GM12878 (cell line): Measurements from ENCODE around the gene ACVR1B. TPM values are rescaled to one million over a fixed set of nuclear protein-coding genes. Genes with fewer than 3 reads are reported as not detected.

Experiments used
- ATAC-seq: fragments of 200-7000 bp; cut with Tn5 transposase; 3 replicates; pipeline ENCODE4 v1.9.1; 2020; ENCODE audit warnings: mild to moderate bottlenecking, moderate library complexity
- BruUV-seq: library from RNA; stranded (reverse); fragments of 400-500 nt; replicated peaks from 2 replicates; lab custom pipeline; 2021; lab: Mats Ljungman, UMichigan
- CTCF ChIA-PET: fragments of 300-600 bp; sonication (Branson Sonifier 250); formaldehyde crosslinking; extraction: SDS; loops from one replicate; lab custom pipeline; 2021; ENCODE audit warnings: inconsistent platforms; lab: Yijun Ruan, JAX
- POLR2A ChIA-PET: fragments of 350-600 bp; formaldehyde crosslinking; extraction: SDS; loops from one replicate; lab custom pipeline; 2021; ENCODE audit warnings: inconsistent platforms; lab: Charles Lee
- RAD21 ChIA-PET: fragments of 300-600 bp; sonication (Branson Sonifier 250); formaldehyde crosslinking; loops from one replicate; lab custom pipeline; 2023; ENCODE audit warnings: antibody characterized with exemption; ENCODE audit not compliant: unreplicated experiment; lab: Charles Lee
- SMC1A ChIA-PET: fragments of 300-600 bp; sonication (Branson Sonifier 250); formaldehyde crosslinking; loops from one replicate; lab custom pipeline; 2023; ENCODE audit not compliant: unreplicated experiment, uncharacterized antibody; lab: Charles Lee
- DNase-seq: peaks from one replicate; pipeline ENCODE4 v3.0.0-alpha.2; 2011; ENCODE audit warnings: low read depth, low spot score
- FAIRE-seq: peaks from 3 replicates; lab custom pipeline; 2011; peaks lifted over from hg19 to GRCh38; lab: Jason Lieb, UNC
- H2AFZ ChIP-seq: 2 replicates; pipeline ENCODE4 v1.6.0; 2011; ENCODE audit warnings: low read depth, low read length, control low read depth; ENCODE audit not compliant: control insufficient read depth
- H3K27ac ChIP-seq: 2 replicates; pipeline ENCODE4 v1.5.1; 2011; ENCODE audit warnings: control low read depth; ENCODE audit not compliant: control insufficient read depth, insufficient read depth
- H3K27me3 ChIP-seq, 2 experiments: replicated peaks in 1 of 2; 2 replicates each; pipeline versions ENCODE4 v1.6.0 to v1.6.1; 2011; ENCODE audit warnings: low read length in 1 of 2; ENCODE audit not compliant: control insufficient read depth in 2 of 2, insufficient read depth in 2 of 2
- H3K36me3 ChIP-seq, 2 experiments: 2 replicates each; pipeline ENCODE4 v1.5.1; 2011; ENCODE audit warnings: low read length in 1 of 2; ENCODE audit not compliant: control insufficient read depth in 2 of 2, insufficient read depth in 2 of 2
- H3K4me1 ChIP-seq: 2 replicates; pipeline ENCODE4 v1.6.1; 2011; ENCODE audit warnings: mild to moderate bottlenecking, low read length, moderate library complexity, mixed read lengths; ENCODE audit not compliant: control insufficient read depth, insufficient read depth
- H3K4me2 ChIP-seq: 2 replicates; pipeline ENCODE4 v1.6.0; 2011; ENCODE audit warnings: control low read depth; ENCODE audit not compliant: control insufficient read depth, insufficient read depth
- H3K4me3 ChIP-seq: fragments of 200-600 bp; sonication (generic); 2 replicates; pipeline ENCODE4 v1.5.1; 2016
- H3K79me2 ChIP-seq: 2 replicates; pipeline ENCODE4 v1.6.0; 2011; ENCODE audit warnings: low read length; ENCODE audit not compliant: control insufficient read depth, insufficient read depth
- H3K9ac ChIP-seq: 2 replicates; pipeline ENCODE4 v1.8.0; 2011; ENCODE audit warnings: low read length, control low read depth, mixed read lengths; ENCODE audit not compliant: control insufficient read depth, insufficient read depth
- H3K9me3 ChIP-seq: replicated peaks from 3 replicates; pipeline ENCODE4 v1.5.1; 2011; ENCODE audit warnings: mild to moderate bottlenecking, low read length; ENCODE audit not compliant: control insufficient read depth, insufficient read depth
- H4K20me1 ChIP-seq: 2 replicates; pipeline ENCODE4 v1.6.0; 2011; ENCODE audit not compliant: control insufficient read depth, insufficient read depth
- DPF2 ChIP-seq: fragments of 450-650 bp; IDR thresholded peaks from 2 replicates; pipeline ENCODE4 v1.6.1; 2017; ENCODE audit warnings: mild to moderate bottlenecking
- EP300 ChIP-seq, 2 experiments: fragments of 150-350 bp in 1 of 2; IDR thresholded peaks; 2 replicates each; pipeline ENCODE4 v1.6.1; 2011 to 2012; ENCODE audit warnings: low read depth in 2 of 2, low read length in 2 of 2, borderline replicate concordance in 1 of 2, improper control_type of control experiment in 1 of 2, inconsistent platforms in 1 of 2; ENCODE audit not compliant: control insufficient read depth in 1 of 2
- EZH2 ChIP-seq: IDR thresholded peaks from 2 replicates; pipeline ENCODE4 v1.6.1; 2012; ENCODE audit warnings: low read depth, mild to moderate bottlenecking, control low read depth, inconsistent platforms, low read length, borderline replicate concordance; ENCODE audit not compliant: control insufficient read depth
- HDGF ChIP-seq: fragments of 450-650 bp; IDR thresholded peaks from 2 replicates; pipeline ENCODE4 v1.6.1; 2016; ENCODE audit warnings: antibody characterized with exemption
- RCOR1 ChIP-seq: conservative IDR thresholded peaks from 2 replicates; pipeline ENCODE4 v1.6.1; 2012; ENCODE audit warnings: low read depth, low read length, improper control_type of control experiment
- RFX5 ChIP-seq: IDR thresholded peaks from 2 replicates; pipeline ENCODE4 v1.6.1; 2011; ENCODE audit warnings: low read depth, low read length, improper control_type of control experiment
- SIN3A ChIP-seq: IDR thresholded peaks from 2 replicates; pipeline ENCODE4 v1.6.1; 2012; ENCODE audit warnings: low read depth, low read length, improper control_type of control experiment
- SIX5 ChIP-seq: IDR thresholded peaks from 2 replicates; pipeline ENCODE4 v1.6.1; 2011; ENCODE audit warnings: mild to moderate bottlenecking, low read depth, low read length, moderate library complexity; ENCODE audit not compliant: severe bottlenecking
- TCF12 ChIP-seq: IDR thresholded peaks from 2 replicates; pipeline ENCODE4 v1.6.1; 2011; ENCODE audit warnings: low read depth, mild to moderate bottlenecking, low read length
- WRNIP1 ChIP-seq: IDR thresholded peaks from 2 replicates; pipeline ENCODE4 v1.6.1; 2011; ENCODE audit warnings: low read depth, low read length, improper control_type of control experiment, borderline replicate concordance
- ZNF384 ChIP-seq: IDR thresholded peaks from 2 replicates; pipeline ENCODE4 v1.6.1; 2012; ENCODE audit warnings: low read depth, mild to moderate bottlenecking, low read length, improper control_type of control experiment, borderline replicate concordance
- WGBS: methylation state at CpG from one replicate; pipeline ENCODE4 v1.1.6; 2016; ENCODE audit warnings: low lambda C conversion rate; ENCODE audit not compliant: insufficient replicate concordance, insufficient coverage; ENCODE audit errors: missing lambda C conversion rate; 5-methylcytosine and 5-hydroxymethylcytosine counted together
- in situ Hi-C: fragments of 300-500 bp; cut with MboI; formaldehyde crosslinking; loops from 9 replicates; pipeline ENCODE4 v1.14.3; 2018; ENCODE audit warnings: mixed read lengths
- intact Hi-C: fragments of 100-400 bp; cut with micrococcal nuclease; formaldehyde crosslinking; loops from one replicate; pipeline ENCODE4 v1.14.2; 2022; ENCODE audit not compliant: unreplicated experiment
- polyA plus RNA-seq, 11 experiments: library from polyadenylated mRNA; depleted of rRNA in 4 of 11; unstranded in 6 of 11; stranded (reverse) in 5 of 11; fragments of >200 nt; fragmentation: Nextera tagmentation in 4 of 11; fragmentation: Illumina TruSeq in 1 of 11; extraction: Ambion mirVana in 4 of 11; extraction: Trizol in 1 of 11; gene quantifications; 1 replicate in 1 of 11; 2 replicates in 10 of 11; pipeline versions ENCODE4 v1.2.1 to v1.2.3, GENCODE V29; 2011 to 2016; ENCODE audit warnings: inconsistent platforms in 2 of 11, missing spikeins in 2 of 11, low read depth in 1 of 11
- total RNA-seq, 4 experiments: library from RNA; depleted of rRNA in 3 of 4; stranded (reverse); fragments of >200 nt in 3 of 4; fragmentation: Illumina TruSeq in 1 of 4; extraction: Trizol in 1 of 4; gene quantifications; 2 replicates each; pipeline versions ENCODE4 v1.2.1 to v1.2.3, GENCODE V29; 2013 to 2021
- TF ChIP-seq, protein P1 (sequence below): IDR thresholded peaks from 2 replicates; pipeline ENCODE4 v1.6.1; 2012; ENCODE audit warnings: low read length, inconsistent platforms
- TF ChIP-seq, protein P2 (sequence below): fragments of 450-650 bp; IDR thresholded peaks from 2 replicates; pipeline ENCODE4 v1.6.1; 2017; ENCODE audit warnings: borderline replicate concordance

Gene ACVR1B
- total and polyA plus RNA-seq, 10 of the 15 experiments (the other 5 are each of a cell fraction or from before 2014, with no cell fraction given), result 0.02 to 0.69 (median 0.16) TPM; not detected in 2

DNA sequence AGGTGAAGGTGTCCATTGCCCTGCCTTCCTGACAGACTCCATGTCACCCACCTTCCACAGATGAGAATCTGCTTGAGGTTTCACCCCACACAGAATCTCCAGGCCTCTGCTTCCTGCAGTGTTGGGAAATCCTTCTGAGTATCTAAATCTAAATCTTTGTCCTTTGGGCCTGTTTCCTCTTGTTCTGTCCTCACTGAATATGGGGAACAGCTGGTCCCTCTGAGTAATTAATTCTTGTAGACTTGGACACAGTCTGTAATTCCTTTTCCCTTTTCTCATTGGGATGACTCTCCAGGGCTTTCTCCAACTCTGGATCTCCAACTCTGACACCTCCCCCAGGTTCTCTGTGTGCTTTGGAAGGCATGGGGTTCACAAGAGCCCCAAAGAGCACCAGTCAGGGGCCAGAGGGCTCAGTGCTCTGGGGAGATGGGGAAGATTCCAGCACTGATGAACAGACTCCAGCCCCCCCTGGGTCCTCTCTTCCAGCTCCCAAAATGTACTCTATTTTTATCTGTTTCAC is 46.5 kb upstream of the ACVR1B start (continued):
- no peak for TF ChIP-seq WRNIP1
- TF ChIP-seq, protein P1, sequence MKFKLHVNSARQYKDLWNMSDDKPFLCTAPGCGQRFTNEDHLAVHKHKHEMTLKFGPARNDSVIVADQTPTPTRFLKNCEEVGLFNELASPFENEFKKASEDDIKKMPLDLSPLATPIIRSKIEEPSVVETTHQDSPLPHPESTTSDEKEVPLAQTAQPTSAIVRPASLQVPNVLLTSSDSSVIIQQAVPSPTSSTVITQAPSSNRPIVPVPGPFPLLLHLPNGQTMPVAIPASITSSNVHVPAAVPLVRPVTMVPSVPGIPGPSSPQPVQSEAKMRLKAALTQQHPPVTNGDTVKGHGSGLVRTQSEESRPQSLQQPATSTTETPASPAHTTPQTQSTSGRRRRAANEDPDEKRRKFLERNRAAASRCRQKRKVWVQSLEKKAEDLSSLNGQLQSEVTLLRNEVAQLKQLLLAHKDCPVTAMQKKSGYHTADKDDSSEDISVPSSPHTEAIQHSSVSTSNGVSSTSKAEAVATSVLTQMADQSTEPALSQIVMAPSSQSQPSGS, result no peak
- TF ChIP-seq SIN3A, result no peak
- no peak for TF ChIP-seq EZH2
- no peak for TF ChIP-seq ZNF384
- no peak for TF ChIP-seq HDGF

DNA sequence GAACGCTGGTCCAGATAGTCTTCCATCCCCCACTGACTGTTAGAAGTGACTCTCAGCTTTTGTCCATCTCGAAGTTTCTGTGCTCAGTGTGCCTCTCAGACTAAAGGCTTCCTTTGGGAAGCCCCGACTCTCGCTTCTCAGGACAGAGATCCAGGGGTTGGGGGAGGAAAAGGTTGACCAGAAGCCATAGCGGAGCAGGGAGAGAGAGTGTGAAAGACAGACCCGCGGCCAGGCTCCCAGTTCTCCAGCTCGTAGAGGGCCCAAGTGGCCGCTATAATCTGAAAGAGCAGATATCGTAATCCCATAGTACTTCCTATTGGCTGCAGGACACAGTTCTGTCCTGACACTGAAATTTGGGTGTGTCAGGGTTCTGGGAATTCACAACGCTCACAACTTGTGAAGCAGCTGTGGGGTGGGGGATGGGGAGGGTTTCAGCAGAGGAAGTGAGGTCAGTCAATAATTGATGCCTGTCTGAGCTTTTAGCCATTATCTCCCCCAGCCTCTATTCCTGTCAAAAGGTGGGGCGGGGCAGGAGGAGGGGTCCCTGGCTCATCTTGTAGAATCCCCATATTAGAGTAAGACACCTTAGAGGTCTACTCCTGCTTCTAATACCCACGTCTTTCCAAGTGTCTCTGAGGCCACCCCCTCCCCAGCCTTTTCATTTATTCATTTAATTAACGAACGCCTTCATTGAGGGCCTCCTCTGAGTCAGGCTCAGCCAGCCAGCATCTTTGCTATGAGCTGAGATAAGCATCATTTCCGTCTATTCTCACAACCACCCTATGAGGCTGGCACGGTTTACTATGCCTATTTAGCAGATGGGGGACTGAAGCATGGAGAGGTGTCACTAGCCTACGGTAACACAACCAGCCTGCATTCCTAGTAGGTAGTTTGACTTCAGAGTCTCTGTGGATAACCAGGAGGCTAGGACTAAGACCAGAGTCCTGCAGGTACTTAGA is 45.7 kb upstream of the ACVR1B start:
- SMC1A ChIA-PET, result no interaction called here

More for the DNA sequence above, 45.7 kb upstream of the ACVR1B start:
- Histone ChIP-seq H3K4me2 (no peak overlapping the region), H3K4me3 (no peak overlapping the region), H3K36me3 (no peaks in the 10 kb centered on the region), H4K20me1 (no peaks in the 10 kb centered on the region), H3K27me3 (peaks cover 7 to 14% of the 10 kb centered on the region in 2 experiments; a peak in 3 of 4 replicates), H3K4me1 (no peaks in the 10 kb centered on the region), H3K9me3 (no peaks in the 10 kb centered on the region), H3K27ac (no peak overlapping the region), H3K79me2 (no peaks in the 10 kb centered on the region), H3K9ac (no peak overlapping the region), H2AFZ (no peak overlapping the region)
- DNase-seq (no peak), FAIRE-seq (no peak), ATAC-seq (no peak)
- 35% methylated on average over 18 of the region's 18 CpGs for WGBS
- ChIA-PET CTCF (interaction anchor here (0.7 kb wide), 1 partner anchor 117 kb away, joined by 3 read pairs; no protein-coding TSS in a partner anchor), POLR2A (no interaction called here), RAD21 (no interaction called here)
- BruUV-seq, result no TSS peak
- intact Hi-C loops (no loop called here), in situ Hi-C loops (no loop called here)
- TF ChIP-seq TCF12, result no peak
- TF ChIP-seq SIN3A, result no peak
- no peak for TF ChIP-seq RCOR1
- TF ChIP-seq EP300 (IDR thresholded peaks at IDR 0.05; ENCODE audit: borderline replicate concordance in 1 of 2, control insufficient read depth in 1 of 2, low read depth in 2 of 2, low read length in 2 of 2), result no peak
- no peak for TF ChIP-seq SIX5
- TF ChIP-seq, protein P2, sequence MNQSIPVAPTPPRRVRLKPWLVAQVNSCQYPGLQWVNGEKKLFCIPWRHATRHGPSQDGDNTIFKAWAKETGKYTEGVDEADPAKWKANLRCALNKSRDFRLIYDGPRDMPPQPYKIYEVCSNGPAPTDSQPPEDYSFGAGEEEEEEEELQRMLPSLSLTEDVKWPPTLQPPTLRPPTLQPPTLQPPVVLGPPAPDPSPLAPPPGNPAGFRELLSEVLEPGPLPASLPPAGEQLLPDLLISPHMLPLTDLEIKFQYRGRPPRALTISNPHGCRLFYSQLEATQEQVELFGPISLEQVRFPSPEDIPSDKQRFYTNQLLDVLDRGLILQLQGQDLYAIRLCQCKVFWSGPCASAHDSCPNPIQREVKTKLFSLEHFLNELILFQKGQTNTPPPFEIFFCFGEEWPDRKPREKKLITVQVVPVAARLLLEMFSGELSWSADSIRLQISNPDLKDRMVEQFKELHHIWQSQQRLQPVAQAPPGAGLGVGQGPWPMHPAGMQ, result no peak
- TF ChIP-seq RFX5, result no peak
- TF ChIP-seq DPF2, result no peak
